ENCODE data around the gene CELA2A. TPM values are rescaled to one million over a fixed set of nuclear protein-coding genes. Genes with fewer than 3 reads are reported as not detected.

Gene CELA2A
- total and polyA plus RNA-seq, 10 of the 15 experiments (the other 5 are each of a cell fraction or from before 2014, with no cell fraction given) = 0.90 TPM; not detected in 9

- intact Hi-C loops (cut with micrococcal nuclease; ENCODE audit: unreplicated experiment) = no loop called here
- no peak for DNase-seq (ENCODE audit: low read depth, low spot score)
- Histone ChIP-seq H3K9me3 (replicated peaks; ENCODE audit: control insufficient read depth, insufficient read depth, low read length) (no peaks in the 10 kb centered on the region), H3K36me3 (ENCODE audit: control insufficient read depth in 2 of 2, insufficient read depth in 2 of 2, low read length in 1 of 2) (no peaks in the 10 kb centered on the region), H3K79me2 (ENCODE audit: control insufficient read depth, insufficient read depth, low read length) (no peaks in the 10 kb centered on the region), H3K4me3 (no peak overlapping the region), H4K20me1 (ENCODE audit: control insufficient read depth, insufficient read depth) (no peaks in the 10 kb centered on the region), H3K4me2 (ENCODE audit: control insufficient read depth, insufficient read depth) (no peak overlapping the region), H2AFZ (ENCODE audit: control insufficient read depth, low read depth, low read length) (no peak overlapping the region), H3K9ac (ENCODE audit: control insufficient read depth, insufficient read depth, low read length) (no peak overlapping the region), H3K27me3 (replicated peaks in 1 of 2; ENCODE audit: control insufficient read depth in 2 of 2, insufficient read depth in 2 of 2, low read length in 1 of 2) (no peaks in the 10 kb centered on the region; a peak in 1 of 4 replicates), H3K4me1 (ENCODE audit: control insufficient read depth, insufficient read depth, low read length) (no peaks in the 10 kb centered on the region), H3K27ac (ENCODE audit: control insufficient read depth, insufficient read depth) (no peak overlapping the region)
- SMC1A ChIA-PET (ENCODE audit: uncharacterized antibody, unreplicated experiment) = no interaction called here
- FAIRE-seq = no peak
- RAD21 ChIA-PET (ENCODE audit: unreplicated experiment) = no interaction called here
- 24% methylated on average over 5 of the region's 5 CpGs for WGBS (ENCODE audit: insufficient coverage, insufficient replicate concordance, low lambda C conversion rate, missing lambda C conversion rate)
- POLR2A ChIA-PET = no interaction called here
- CTCF ChIA-PET = no interaction called here
- no TSS peak for BruUV-seq (replicated peaks)
- in situ Hi-C loops (cut with MboI) = no loop called here
- no peak for ATAC-seq
- TF ChIP-seq BCLAF1 (IDR thresholded peaks at IDR 0.05) (no peak), GABPA (IDR thresholded peaks at IDR 0.05; ENCODE audit: low read depth) (no peak), NFYA (IDR thresholded peaks at IDR 0.05; ENCODE audit: borderline replicate concordance, low read depth, low read length) (no peak), E2F8 (IDR thresholded peaks at IDR 0.05; ENCODE audit: low read depth, partially characterized antibody) (no peak), POU2F2 (IDR thresholded peaks at IDR 0.05; ENCODE audit: borderline replicate concordance, low read depth, low read length) (no peak), TCF3 (IDR thresholded peaks at IDR 0.05; ENCODE audit: borderline replicate concordance, insufficient read depth, low read depth, low read length) (no peak), RB1 (IDR thresholded peaks at IDR 0.05; ENCODE audit: borderline replicate concordance) (no peak), YY1 (IDR thresholded peaks at IDR 0.05; ENCODE audit: low read depth, low read length) (no peak), NFYB (IDR thresholded peaks at IDR 0.05; ENCODE audit: insufficient read depth, low read depth, low read length) (no peak), TBL1XR1 (IDR thresholded peaks at IDR 0.05; ENCODE audit: low read depth, low read length) (no peak)
- TF ChIP-seq, protein P1, sequence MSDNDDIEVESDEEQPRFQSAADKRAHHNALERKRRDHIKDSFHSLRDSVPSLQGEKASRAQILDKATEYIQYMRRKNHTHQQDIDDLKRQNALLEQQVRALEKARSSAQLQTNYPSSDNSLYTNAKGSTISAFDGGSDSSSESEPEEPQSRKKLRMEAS (IDR thresholded peaks at IDR 0.05; ENCODE audit: low read depth, low read length) = no peak
- TF ChIP-seq, protein P2, sequence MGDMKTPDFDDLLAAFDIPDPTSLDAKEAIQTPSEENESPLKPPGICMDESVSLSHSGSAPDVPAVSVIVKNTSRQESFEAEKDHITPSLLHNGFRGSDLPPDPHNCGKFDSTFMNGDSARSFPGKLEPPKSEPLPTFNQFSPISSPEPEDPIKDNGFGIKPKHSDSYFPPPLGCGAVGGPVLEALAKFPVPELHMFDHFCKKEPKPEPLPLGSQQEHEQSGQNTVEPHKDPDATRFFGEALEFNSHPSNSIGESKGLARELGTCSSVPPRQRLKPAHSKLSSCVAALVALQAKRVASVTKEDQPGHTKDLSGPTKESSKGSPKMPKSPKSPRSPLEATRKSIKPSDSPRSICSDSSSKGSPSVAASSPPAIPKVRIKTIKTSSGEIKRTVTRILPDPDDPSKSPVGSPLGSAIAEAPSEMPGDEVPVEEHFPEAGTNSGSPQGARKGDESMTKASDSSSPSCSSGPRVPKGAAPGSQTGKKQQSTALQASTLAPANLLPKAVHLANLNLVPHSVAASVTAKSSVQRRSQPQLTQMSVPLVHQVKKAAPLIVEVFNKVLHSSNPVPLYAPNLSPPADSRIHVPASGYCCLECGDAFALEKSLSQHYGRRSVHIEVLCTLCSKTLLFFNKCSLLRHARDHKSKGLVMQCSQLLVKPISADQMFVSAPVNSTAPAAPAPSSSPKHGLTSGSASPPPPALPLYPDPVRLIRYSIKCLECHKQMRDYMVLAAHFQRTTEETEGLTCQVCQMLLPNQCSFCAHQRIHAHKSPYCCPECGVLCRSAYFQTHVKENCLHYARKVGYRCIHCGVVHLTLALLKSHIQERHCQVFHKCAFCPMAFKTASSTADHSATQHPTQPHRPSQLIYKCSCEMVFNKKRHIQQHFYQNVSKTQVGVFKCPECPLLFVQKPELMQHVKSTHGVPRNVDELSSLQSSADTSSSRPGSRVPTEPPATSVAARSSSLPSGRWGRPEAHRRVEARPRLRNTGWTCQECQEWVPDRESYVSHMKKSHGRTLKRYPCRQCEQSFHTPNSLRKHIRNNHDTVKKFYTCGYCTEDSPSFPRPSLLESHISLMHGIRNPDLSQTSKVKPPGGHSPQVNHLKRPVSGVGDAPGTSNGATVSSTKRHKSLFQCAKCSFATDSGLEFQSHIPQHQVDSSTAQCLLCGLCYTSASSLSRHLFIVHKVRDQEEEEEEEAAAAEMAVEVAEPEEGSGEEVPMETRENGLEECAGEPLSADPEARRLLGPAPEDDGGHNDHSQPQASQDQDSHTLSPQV (IDR thresholded peaks at IDR 0.05) = no peak
Observed at GRCh38 chr1:15442759-15443158, 13.8 kb upstream of the CELA2A start.
